HepG2 (cell line): ENCODE results near the gene JTB. TPM values are rescaled to one million over a fixed set of nuclear protein-coding genes. Genes with fewer than 3 reads are reported as not detected.

Experiments
- ATF7 ChIP-seq, 2 experiments: fragments of 450-650 bp in 1 of 2; sonication (generic) in 1 of 2; formaldehyde crosslinking in 1 of 2; IDR thresholded peaks; 2 replicates each; pipeline versions ENCODE4 v1.4.0 to v1.6.1; 2016 to 2020; ENCODE audit warnings: antibody characterized with exemption in 1 of 2, mild to moderate bottlenecking in 1 of 2, missing genetic modification reagents in 1 of 2
- CHCHD3 ChIP-seq: sonication (generic); formaldehyde crosslinking; IDR thresholded peaks from 2 replicates; pipeline ENCODE4 v1.8.0; 2022; ENCODE audit warnings: mild to moderate bottlenecking, missing genetic modification reagents, moderate library complexity
- HIVEP1 ChIP-seq: sonication (generic); formaldehyde crosslinking; IDR thresholded peaks from 2 replicates; pipeline ENCODE4 v1.4.0; 2020; ENCODE audit warnings: mild to moderate bottlenecking, missing genetic modification reagents
- HNRNPK ChIP-seq: fragments of 200-400 bp; formaldehyde crosslinking; IDR thresholded peaks from 2 replicates; pipeline ENCODE4 v1.6.1; 2018; ENCODE audit warnings: low read length, low read depth, moderate library complexity, mild to moderate bottlenecking; ENCODE audit not compliant: poor library complexity, severe bottlenecking
- MED1 ChIP-seq: sonication (generic); formaldehyde crosslinking; IDR thresholded peaks from 2 replicates; pipeline ENCODE4 v1.4.0; 2020; ENCODE audit warnings: missing genetic modification reagents
- SP140L ChIP-seq: sonication (generic); formaldehyde crosslinking; IDR thresholded peaks from 2 replicates; pipeline ENCODE4 v1.4.0; 2020; ENCODE audit warnings: missing genetic modification reagents, borderline replicate concordance
- TARDBP ChIP-seq: sonication (generic); formaldehyde crosslinking; IDR thresholded peaks from 2 replicates; pipeline ENCODE4 v1.8.0; 2022; ENCODE audit warnings: mild to moderate bottlenecking, missing genetic modification reagents
- ZBTB49 ChIP-seq: sonication (generic); formaldehyde crosslinking; IDR thresholded peaks from 2 replicates; pipeline ENCODE4 v1.4.0; 2020; ENCODE audit warnings: missing genetic modification reagents, borderline replicate concordance
- ZNF160 ChIP-seq: sonication (generic); formaldehyde crosslinking; IDR thresholded peaks from 2 replicates; pipeline ENCODE4 v1.8.0; 2022; ENCODE audit warnings: mild to moderate bottlenecking, inconsistent platforms, missing genetic modification reagents
- ZNF251 ChIP-seq: sonication (generic); formaldehyde crosslinking; IDR thresholded peaks from 2 replicates; pipeline ENCODE4 v1.9.0; 2021; ENCODE audit warnings: mild to moderate bottlenecking, missing genetic modification reagents
- ZNF343 ChIP-seq: sonication (generic); formaldehyde crosslinking; IDR thresholded peaks from 2 replicates; pipeline ENCODE4 v1.4.0; 2020; ENCODE audit warnings: mild to moderate bottlenecking, missing genetic modification reagents
- ZNF616 ChIP-seq: sonication (generic); formaldehyde crosslinking; IDR thresholded peaks from 2 replicates; pipeline ENCODE4 v1.5.0; 2020; ENCODE audit warnings: low read depth, mild to moderate bottlenecking, missing genetic modification reagents
- ZNF691 ChIP-seq: sonication (generic); formaldehyde crosslinking; IDR thresholded peaks from 2 replicates; pipeline ENCODE4 v1.4.0; 2020; ENCODE audit warnings: missing genetic modification reagents, low read depth, mild to moderate bottlenecking, borderline replicate concordance
- ZNF775 ChIP-seq: sonication (generic); formaldehyde crosslinking; IDR thresholded peaks from 2 replicates; pipeline ENCODE4 v1.4.0; 2020; ENCODE audit warnings: missing genetic modification reagents, mild to moderate bottlenecking, moderate library complexity, borderline replicate concordance
- polyA plus RNA-seq, 8 experiments: library from polyadenylated mRNA; depleted of rRNA in 3 of 8; stranded (reverse) in 7 of 8; unstranded in 1 of 8; fragments of >200 nt; fragmentation: Illumina TruSeq in 4 of 8; extraction: Trizol in 4 of 8; gene quantifications; 2 replicates each; pipeline versions ENCODE4 v1.2.1 to v1.2.3, GENCODE V29; 2011 to 2016; ENCODE audit warnings: low read depth in 4 of 8, missing spikeins in 1 of 8, mixed read lengths in 1 of 8; ENCODE audit not compliant: insufficient read depth in 1 of 8
- total RNA-seq, 5 experiments: library from RNA; depleted of rRNA; stranded (reverse); fragments of >200 nt; fragmentation: Illumina TruSeq; extraction: Trizol; gene quantifications; 2 replicates each; pipeline ENCODE4 v1.2.3, GENCODE V29; 2016; ENCODE audit warnings: low read depth in 1 of 5
- TF ChIP-seq, protein P1 (sequence below): sonication (generic); formaldehyde crosslinking; IDR thresholded peaks from 2 replicates; pipeline ENCODE4 v1.4.0; 2020; ENCODE audit warnings: mild to moderate bottlenecking, low read depth, missing genetic modification reagents
- TF ChIP-seq, protein P2 (sequence below): sonication (generic); formaldehyde crosslinking; IDR thresholded peaks from 2 replicates; pipeline ENCODE4 v1.5.0; 2020; ENCODE audit warnings: mild to moderate bottlenecking, low read depth, missing genetic modification reagents, borderline replicate concordance
- TF ChIP-seq, protein P3 (sequence below): sonication (generic); formaldehyde crosslinking; IDR thresholded peaks from 2 replicates; pipeline ENCODE4 v1.4.0; 2020; ENCODE audit warnings: missing genetic modification reagents
- TF ChIP-seq, protein P4 (sequence below): sonication (generic); formaldehyde crosslinking; IDR thresholded peaks from 2 replicates; pipeline ENCODE4 v1.5.0; 2020; ENCODE audit warnings: missing genetic modification reagents, mild to moderate bottlenecking, borderline replicate concordance

JTB gene
- total and polyA plus RNA-seq, 2 of the 13 experiments (the other 11 are each of a cell fraction or from before 2014, with no cell fraction given), result 96.7 to 99.2 TPM

- TF ChIP-seq ZNF160 (CRISPR knock-in tag) (no peak), ZNF775 (no peak), TARDBP (CRISPR knock-in tag) (0 out of 2 replicates have a peak, but pooled peaks have one; percentile 7), SP140L (no peak), ATF7 (IDR thresholded peaks at IDR 0.05) (no peak), ATF7 (CRISPR knock-in tag; IDR thresholded peaks at IDR 0.05) (0 out of 2 replicates have a peak, but pooled peaks have one; percentile 31), ZNF343 (CRISPR knock-in tag) (no peak), ZNF616 (CRISPR knock-in tag) (no peak), MED1 (CRISPR knock-in tag) (no peak), HNRNPK (no peak), HIVEP1 (CRISPR knock-in tag) (no peak), ZBTB49 (no peak), CHCHD3 (no peak), ZNF691 (CRISPR knock-in tag) (0 out of 2 replicates have a peak, but pooled peaks have one; percentile 34), ZNF251 (CRISPR knock-in tag) (no peak)
- TF ChIP-seq, protein P1, sequence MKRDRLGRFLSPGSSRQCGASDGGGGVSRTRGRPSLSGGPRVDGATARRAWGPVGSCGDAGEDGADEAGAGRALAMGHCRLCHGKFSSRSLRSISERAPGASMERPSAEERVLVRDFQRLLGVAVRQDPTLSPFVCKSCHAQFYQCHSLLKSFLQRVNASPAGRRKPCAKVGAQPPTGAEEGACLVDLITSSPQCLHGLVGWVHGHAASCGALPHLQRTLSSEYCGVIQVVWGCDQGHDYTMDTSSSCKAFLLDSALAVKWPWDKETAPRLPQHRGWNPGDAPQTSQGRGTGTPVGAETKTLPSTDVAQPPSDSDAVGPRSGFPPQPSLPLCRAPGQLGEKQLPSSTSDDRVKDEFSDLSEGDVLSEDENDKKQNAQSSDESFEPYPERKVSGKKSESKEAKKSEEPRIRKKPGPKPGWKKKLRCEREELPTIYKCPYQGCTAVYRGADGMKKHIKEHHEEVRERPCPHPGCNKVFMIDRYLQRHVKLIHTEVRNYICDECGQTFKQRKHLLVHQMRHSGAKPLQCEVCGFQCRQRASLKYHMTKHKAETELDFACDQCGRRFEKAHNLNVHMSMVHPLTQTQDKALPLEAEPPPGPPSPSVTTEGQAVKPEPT, result no peak
- TF ChIP-seq, protein P2, sequence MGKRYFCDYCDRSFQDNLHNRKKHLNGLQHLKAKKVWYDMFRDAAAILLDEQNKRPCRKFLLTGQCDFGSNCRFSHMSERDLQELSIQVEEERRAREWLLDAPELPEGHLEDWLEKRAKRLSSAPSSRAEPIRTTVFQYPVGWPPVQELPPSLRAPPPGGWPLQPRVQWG (CRISPR knock-in tag), result no peak
- TF ChIP-seq, protein P3, sequence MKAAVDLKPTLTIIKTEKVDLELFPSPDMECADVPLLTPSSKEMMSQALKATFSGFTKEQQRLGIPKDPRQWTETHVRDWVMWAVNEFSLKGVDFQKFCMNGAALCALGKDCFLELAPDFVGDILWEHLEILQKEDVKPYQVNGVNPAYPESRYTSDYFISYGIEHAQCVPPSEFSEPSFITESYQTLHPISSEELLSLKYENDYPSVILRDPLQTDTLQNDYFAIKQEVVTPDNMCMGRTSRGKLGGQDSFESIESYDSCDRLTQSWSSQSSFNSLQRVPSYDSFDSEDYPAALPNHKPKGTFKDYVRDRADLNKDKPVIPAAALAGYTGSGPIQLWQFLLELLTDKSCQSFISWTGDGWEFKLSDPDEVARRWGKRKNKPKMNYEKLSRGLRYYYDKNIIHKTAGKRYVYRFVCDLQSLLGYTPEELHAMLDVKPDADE (CRISPR knock-in tag), result no peak
- TF ChIP-seq, protein P4, sequence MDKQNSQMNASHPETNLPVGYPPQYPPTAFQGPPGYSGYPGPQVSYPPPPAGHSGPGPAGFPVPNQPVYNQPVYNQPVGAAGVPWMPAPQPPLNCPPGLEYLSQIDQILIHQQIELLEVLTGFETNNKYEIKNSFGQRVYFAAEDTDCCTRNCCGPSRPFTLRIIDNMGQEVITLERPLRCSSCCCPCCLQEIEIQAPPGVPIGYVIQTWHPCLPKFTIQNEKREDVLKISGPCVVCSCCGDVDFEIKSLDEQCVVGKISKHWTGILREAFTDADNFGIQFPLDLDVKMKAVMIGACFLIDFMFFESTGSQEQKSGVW (CRISPR knock-in tag), result no peak
Measured at GRCh38 chr1:153962088-153963029, 15.1 kb downstream of the JTB start (continued).
